Bronchial epithelial cell (primary cell): ENCODE results near the gene HSPA12A. TPM values are rescaled to one million over a fixed set of nuclear protein-coding genes. Genes with fewer than 3 reads are reported as not detected.

Experiments used
- DNase-seq: peaks from one replicate; pipeline ENCODE4 v3.0.0-alpha.2; 2010; ENCODE audit warnings: low read depth
- FAIRE-seq: peaks from 2 replicates; lab custom pipeline; 2011; peaks lifted over from hg19 to GRCh38; lab: Jason Lieb, UNC
- H3K27me3 ChIP-seq: 2 replicates; pipeline ENCODE4 v1.5.1; 2011; ENCODE audit warnings: low read length; ENCODE audit not compliant: control insufficient read depth, insufficient read depth
- H3K36me3 ChIP-seq: 2 replicates; pipeline ENCODE4 v1.5.1; 2011; ENCODE audit warnings: low read length; ENCODE audit not compliant: control insufficient read depth, insufficient read depth
- H3K4me3 ChIP-seq: 2 replicates; pipeline ENCODE4 v1.5.1; 2011; ENCODE audit warnings: mild to moderate bottlenecking, low read depth, low read length, control low read depth
- CTCF ChIP-seq: IDR thresholded peaks from 2 replicates; pipeline ENCODE4 v1.5.1; 2011; ENCODE audit warnings: mild to moderate bottlenecking, moderate library complexity, low read length, control low read depth, inconsistent platforms; ENCODE audit not compliant: insufficient read depth, severe bottlenecking
- total RNA-seq: library from RNA; depleted of rRNA; stranded (reverse); fragments of >200 nt; gene quantifications from 2 replicates; pipeline ENCODE4 v1.2.1, GENCODE V29; 2014

Gene HSPA12A
- total RNA-seq, 1 donor from 2014 or later, result 0.79 TPM

- Histone ChIP-seq H3K36me3 (no peaks in the 10 kb centered on the region), H3K27me3 (peaks cover 3% of the 10 kb centered on the region), H3K4me3 (no peak overlapping the region)
- FAIRE-seq, result no peak
- no peak for TF ChIP-seq CTCF
- no peak for DNase-seq
Measured at GRCh38 chr10:116769368-116769767, 27.0 kb upstream of the HSPA12A start.

- no peak for DNase-seq
- no peak for FAIRE-seq
- TF ChIP-seq CTCF, result no peak
Measured at GRCh38 chr10:116768786-116769185, 26.4 kb upstream of the HSPA12A start.

GRCh38 chr10:116766837-116767634 is 24.7 kb upstream of the HSPA12A start:
- Histone ChIP-seq H3K36me3 (no peaks in the 10 kb centered on the region), H3K4me3 (no peak overlapping the region), H3K27me3 (peaks cover 3% of the 10 kb centered on the region)
- DNase-seq, result no peak
- no peak for TF ChIP-seq CTCF
- FAIRE-seq, result no peak

More at GRCh38 chr10:116768786-116769185, 26.4 kb upstream of the HSPA12A start:
- no peak overlapping the region for H3K4me3 ChIP-seq
- peaks cover 3% of the 10 kb centered on the region for H3K27me3 ChIP-seq
- no peaks in the 10 kb centered on the region for H3K36me3 ChIP-seq

GRCh38 chr10:116766241-116766827 is 24.0 kb upstream of the HSPA12A start:
- no peak overlapping the region for H3K4me3 ChIP-seq
- no peaks in the 10 kb centered on the region for H3K36me3 ChIP-seq
- DNase-seq (no peak), FAIRE-seq (no peak)
- TF ChIP-seq CTCF, result no peak
- peaks cover 3% of the 10 kb centered on the region for H3K27me3 ChIP-seq

GRCh38 chr10:116765648-116766081 is 23.3 kb upstream of the HSPA12A start:
- H3K36me3 ChIP-seq, result no peaks in the 10 kb centered on the region
- DNase-seq (no peak), FAIRE-seq (no peak)
- H3K4me3 ChIP-seq, result no peak overlapping the region
- peaks cover 3% of the 10 kb centered on the region for H3K27me3 ChIP-seq
- TF ChIP-seq CTCF, result peak; percentile 59

- FAIRE-seq, result no peak
- no peak overlapping the region for H3K4me3 ChIP-seq
- TF ChIP-seq CTCF, result no peak
- no peaks in the 10 kb centered on the region for H3K36me3 ChIP-seq
- peaks cover 2% of the 10 kb centered on the region for H3K27me3 ChIP-seq
- DNase-seq, result no peak
Measured at GRCh38 chr10:116764979-116765378, 22.6 kb upstream of the HSPA12A start.
